Lung microvascular endothelial cell (primary cell): ENCODE results near the gene CHERP. TPM values are rescaled to one million over a fixed set of nuclear protein-coding genes. Genes with fewer than 3 reads are reported as not detected.
"Not testable (repeated sequence)": the region's sequence is repeated elsewhere in the genome, so short reads cannot be mapped to it uniquely, and the experiment has no call there.

Experiments used
- DNase-seq, 2 donors: peaks; one replicate each; pipeline versions ENCODE4 v3.0.0 to v3.0.0-alpha.2; 2010; ENCODE audit warnings: low read depth in 2 of 2
- total RNA-seq: library from RNA; depleted of rRNA; stranded (reverse); fragments of >200 nt; gene quantifications from 2 replicates; pipeline ENCODE4 v1.2.1, GENCODE V29; 2014

Gene CHERP
- total RNA-seq, 1 donor from 2014 or later = 5.6 TPM

DNA sequence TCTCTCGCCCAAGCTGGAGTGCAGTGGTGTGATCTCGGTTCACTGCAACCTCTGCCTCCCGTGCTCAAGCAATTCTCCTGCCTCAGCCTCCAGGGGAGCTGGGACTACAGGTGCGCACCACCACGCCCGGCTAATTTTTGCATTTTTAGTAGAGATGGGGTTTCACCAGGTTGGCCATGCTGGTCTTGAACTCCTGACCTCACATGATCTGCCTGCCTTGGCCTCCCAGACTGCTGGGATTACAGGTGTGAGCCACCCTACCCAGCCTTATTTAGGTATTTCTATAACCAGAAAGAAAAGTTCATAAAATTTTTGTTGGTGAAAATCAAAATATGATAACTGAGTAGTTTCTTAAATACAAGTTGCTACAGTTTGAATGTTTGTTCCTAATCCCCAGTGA, 1.5 kb upstream of the CHERP start:
- DNase-seq = not testable (repeated sequence)

DNA sequence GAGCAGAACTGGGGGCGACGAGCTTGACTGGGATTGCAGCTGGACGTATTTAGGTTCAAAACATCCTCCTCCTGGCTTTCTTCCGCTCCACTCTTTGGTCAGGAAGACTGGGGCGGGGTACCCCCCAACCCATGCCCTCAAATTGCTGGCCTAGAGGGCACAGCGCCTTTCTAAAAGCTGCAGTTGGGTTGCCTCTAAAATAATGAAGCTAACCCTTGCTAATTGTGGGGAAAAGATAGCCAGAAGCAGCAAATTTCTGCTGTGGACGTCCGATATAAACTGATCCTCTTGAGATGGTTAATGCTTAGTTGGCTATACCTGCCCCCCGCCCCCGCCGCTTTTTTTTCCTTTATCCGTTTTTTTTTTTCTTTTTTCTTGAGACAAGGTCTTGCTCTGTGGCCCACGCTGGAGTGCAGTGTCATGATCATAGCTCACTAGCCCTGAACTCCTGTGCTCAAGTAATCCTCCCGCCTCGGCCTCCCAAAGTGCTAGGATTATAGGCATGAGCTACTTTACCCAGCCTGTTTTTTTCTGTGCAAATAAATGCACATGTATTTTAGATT, 754 bp upstream of the CHERP start:
- DNase-seq = peak in 1 of 2 donors; percentile 7

DNA sequence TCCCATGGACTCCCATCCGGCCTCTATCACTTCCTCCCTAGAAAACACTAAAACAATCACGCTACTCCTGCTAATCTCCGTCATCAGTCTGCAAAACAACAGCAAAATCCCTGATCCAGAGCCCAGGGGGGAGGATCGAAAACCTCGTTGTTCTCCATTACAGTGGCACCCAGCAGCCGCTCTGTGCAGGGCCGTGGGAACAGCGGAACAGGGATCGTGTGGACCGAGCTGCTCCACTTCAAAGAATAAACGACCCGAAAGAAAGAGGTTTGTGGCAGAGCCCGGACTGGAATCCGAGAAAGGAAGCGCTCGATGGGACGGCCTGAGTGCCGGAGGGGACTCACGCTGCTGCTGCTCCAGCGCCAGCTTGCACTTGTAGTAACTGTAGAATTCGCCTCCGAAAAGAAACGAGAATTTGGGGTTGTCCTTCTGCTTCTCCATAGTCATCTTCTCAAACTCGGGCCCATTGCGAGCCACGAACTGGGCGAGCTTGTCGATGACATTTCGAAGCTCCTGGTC, 652 bp downstream of the CHERP start:
- DNase-seq = peak; percentile 64 to 69

DNA sequence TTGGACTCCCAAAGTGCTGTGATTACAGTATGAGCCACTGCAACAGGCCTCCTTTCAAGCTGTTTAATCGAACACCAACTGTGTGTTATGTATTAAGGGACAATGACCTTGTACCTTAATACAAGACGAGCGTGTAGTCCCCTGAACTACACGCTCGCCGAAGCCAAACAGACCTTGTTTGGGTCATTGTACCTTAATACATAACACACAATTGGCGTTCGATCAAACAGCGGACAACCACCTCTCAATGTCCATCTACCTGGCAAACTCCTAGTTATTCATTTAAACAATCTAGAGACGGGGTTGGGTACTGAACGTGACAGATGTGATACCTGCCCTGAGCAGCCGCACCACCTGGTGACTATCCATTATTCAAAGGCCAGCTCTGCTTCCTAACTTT, 1.3 kb downstream of the CHERP start:
- no peak for DNase-seq

DNA sequence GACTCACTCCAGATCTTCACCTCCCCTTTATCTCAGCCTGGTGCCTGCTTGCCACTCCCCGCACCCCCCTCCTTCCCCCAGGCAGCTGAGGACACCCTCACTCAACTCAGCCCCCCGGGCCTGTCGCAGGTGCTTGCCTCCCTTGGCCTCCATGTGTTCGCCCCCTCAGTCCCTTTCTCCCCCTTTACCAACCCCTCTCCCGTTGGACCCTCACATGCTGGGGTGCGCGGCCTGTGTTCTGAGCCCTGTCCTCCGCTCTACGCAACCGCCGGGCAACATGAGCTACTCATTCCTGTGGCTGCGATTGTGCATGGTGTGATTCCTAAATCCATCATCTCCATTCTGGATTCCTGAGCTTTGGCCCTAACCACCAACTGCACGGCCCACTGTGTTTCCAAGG, 5.1 kb downstream of the CHERP start:
- no peak for DNase-seq

DNA sequence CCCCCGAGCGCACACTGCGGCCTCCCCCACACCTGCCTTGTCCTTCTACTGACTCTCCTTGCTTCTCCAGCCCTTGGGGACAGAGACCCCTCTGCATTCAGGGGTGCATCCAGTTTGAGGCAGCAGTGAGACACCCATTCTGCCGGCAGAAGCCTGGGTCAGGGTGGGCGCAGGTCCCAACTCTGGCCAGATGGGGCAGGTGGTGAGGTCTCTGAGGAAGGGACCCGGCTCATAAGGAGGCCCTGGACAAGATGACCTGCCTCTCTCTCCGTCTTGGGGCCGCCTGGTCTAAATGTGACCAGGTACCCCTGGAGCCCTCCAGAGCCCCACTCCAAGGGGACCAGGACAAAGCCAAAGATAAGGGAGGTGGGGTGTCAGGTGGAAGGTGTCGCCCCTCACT, 6.1 kb downstream of the CHERP start:
- no peak for DNase-seq

DNA sequence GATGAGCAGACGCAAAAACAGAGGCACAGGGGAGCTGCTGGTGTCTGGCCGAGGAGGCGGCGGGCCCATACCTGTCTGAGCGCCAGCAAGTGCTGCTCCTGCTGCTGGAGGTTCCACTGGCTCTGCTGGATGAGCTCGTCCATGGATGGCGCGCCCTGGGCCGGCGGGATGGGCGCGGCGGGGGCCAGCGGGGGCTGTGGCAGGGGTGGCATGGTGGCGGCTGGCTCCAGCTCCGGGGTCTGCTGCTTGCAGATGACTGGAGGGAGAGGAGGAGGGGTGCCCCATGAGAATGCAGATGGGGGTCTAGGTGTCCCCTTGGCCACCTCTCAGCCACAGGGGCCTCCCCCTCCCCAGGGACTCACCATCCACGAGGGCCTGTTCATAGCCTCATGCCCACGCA, 6.9 kb downstream of the CHERP start:
- DNase-seq = no peak

DNA sequence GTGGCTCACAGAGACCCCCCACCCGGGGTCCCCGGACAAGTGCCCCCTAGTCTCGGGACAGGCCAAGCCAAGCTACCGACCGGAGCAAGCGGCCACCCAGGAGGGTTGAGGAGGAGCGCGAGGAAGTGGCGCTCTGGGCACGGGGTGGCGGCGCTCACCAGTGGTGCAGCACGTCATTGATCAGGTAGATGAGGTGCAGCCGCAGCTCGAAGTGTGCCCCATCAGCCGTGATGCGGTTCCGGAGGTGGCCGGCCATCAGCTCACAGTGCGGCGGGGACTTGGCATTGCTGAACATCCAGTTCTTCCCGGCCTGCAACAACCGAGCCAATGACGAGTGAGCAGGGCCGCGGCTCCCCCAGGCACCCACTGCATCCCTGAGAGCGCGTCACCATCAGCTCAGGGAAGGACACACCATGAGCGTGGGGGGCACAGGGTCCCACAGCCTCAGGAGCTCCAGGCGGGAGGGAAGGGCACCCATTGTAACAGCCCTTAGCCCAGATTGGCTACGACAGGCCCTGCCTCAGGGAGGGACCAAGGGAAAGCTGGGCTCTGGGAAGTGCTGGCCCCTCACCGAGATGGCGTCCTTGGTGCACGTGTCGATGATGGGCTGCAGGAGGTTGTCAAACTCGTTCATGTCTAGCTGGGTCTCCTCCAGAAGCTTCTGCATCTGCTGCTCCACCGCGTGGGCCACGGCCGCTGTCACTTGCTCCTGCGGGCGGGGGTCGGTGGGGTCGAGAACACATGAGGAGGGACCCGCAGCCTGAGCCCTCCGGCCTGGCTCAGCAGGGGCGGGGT, 9.6 kb downstream of the CHERP start:
- DNase-seq = no peak

DNA sequence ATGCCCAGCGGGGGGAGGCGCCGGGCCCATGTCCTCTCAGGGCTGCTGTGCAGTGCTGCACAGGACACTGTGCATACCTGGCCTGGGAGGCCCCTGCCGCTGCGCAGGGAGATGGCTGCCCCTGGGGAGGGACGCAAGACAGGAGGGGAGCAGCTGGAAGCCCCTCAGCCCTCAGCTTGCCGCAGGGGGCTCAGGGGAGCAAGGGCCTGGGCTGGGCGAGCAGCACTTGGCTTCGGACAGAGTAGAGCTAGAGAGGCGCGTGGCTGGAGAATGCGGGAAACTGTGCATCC, 10.9 kb downstream of the CHERP start:
- DNase-seq = no peak

DNA sequence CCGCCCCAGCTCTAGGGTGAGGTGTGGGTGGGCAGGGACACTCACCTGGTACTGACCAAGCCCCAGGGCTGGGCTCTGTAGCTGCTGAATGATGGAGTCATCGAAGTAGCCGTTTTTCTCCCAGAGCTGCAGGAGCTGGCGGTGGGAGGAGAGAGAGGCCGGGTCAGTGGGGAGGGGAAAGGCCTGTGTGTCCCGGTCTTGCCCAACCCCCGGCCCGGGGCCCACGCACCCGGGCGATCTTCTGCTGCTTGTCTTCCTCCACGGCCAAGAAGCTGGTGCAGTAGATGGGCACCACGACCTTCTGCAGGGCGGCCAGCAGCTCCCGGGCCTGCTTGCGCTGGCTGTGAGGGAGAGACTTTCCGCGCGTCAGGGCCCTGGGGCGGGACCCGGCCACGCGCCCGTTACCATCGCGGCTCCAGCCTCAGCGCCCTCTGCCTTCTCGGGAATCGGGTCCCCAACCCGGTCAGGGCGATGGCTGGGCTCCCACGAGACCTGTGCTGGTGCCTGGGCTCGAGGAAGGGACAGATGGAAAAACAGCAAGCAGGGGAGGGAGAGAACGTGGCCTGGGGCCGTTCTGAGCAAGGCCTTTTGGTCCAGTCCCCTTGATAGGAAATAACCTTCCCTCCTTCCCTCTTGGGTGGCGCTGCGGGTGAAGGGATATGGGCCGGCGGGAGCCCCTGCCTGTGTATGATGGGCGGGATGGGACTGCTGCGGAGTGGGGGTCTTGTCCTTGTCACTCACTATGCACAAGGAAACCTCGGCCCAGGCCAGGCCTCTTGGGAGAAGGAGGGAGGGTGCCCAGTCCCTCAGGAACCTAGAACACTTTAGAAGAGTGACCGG, 11.5 kb downstream of the CHERP start:
- DNase-seq = no peak

DNA sequence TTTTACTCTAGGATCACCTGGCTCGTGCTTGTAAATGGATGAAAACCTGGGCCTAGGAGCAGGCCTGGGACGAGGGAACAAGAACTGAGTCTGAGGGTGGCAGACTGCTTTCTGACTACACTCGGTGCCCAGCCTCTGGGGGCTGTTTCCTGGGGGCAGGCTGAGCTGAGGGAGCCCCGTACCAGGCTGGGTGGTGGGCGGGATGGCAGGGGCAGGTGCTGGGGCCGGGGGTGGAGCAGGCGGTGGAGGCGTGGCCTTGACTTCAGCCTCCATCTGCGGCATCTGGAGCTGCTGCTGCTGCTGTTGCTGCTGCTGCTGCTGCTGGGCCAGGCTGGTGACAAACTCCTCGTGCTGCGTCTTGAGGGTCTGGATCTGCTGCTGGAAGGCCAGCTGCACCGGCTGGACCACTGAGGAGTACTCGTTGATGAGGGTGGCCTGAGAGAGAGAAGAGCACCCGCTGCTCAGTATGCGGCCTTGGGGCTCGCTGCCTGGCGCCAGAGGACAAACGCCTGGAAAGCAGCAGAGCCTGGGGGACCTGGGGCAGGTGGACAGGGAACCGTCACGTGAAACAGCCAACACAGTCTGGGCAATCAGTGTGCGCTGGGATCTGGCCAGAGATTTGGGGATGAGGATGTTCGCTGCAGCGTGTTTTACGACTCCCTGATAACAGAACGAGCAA, 12.6 kb downstream of the CHERP start:
- no peak for DNase-seq

DNA sequence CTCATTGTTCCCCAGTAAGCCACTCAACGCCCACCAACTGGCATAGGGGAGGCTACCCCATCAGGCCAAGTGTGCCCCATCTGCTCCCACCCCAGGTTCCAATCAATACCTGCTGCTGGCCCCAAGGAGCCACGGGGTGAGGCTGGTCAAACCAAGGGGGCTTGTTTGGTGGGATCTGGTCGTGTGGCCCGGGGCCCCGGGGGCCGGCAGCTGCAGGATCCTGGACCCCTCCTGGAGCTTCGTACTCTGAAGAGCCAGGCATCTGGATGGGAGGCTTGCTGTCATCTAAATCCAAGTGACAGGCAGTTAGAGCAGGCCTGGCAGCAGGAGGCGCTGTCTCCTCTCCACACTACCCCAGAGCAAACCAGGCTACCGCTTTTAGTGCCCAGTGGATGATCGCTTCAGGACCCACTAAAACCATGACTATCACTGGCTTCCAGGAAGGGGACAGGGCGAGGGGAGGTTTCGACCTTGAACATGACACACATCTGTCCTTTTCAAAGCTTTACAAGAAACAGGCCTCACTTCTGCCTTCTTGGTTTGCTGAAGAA, 14.2 kb downstream of the CHERP start:
- peak; percentile 47 to 68 for DNase-seq

DNA sequence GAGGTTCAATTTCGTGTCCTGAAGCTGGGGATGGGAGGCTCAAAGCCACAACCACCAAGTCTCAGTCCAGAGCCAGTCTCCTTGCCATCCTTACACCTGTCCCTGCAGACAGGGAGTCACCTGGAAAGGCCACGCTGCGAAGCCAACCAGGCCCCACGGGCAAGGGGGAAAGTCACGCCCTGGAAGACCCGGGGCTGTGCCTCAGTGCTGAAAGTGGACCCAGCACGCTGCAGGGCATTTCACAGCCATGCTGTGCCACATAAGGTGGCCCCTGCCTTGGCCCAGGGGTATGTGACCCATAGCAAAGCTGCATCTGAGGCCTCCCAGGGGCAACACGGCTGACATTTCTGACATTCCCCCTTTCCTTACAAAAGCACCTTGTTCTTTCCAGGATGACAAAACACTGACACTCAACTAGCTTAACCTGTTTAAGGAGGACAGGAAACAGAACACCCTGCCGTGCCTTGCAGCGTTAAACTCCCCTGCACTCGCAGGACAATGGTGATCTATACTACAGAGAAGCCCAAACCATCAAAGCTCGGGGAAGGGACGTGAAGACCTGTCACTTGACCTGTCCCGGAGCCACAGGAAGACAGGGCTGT, 14.8 kb downstream of the CHERP start:
- DNase-seq = no peak

DNA sequence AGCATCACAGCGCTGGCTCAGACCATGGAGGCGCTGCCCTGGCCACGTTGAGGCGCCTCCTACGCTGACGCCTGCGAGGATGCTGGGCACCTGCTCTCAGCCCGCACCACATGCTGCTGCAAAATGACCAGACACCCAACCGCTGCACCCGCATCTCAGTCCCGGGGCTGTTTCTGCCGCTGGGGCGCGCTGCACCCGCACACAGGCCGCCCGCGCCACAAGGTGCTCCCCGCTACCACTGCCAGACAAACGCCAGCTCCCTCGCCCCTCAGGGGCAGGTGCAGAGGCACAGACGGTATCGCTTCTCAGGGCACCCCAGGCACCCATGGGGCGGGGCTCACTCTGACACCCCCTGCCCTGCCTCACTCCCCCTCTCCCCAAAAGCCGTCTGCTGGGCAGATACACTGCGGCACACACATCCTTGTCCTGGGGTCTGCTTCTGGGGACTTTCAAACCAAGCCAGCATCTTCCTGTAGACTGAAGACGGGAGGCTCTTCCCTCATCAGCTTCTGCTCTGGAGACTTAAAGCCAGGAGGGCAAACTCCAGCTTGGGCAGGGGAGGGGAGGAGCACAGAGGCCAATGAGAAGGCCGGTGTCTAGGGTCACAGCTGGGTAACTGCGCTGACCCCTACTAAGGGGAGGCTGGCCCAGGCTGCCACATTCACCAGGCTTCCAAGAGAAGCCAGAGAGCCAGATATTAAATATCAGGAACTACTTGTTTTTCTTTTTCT, 16.3 kb downstream of the CHERP start:
- no peak for DNase-seq

DNA sequence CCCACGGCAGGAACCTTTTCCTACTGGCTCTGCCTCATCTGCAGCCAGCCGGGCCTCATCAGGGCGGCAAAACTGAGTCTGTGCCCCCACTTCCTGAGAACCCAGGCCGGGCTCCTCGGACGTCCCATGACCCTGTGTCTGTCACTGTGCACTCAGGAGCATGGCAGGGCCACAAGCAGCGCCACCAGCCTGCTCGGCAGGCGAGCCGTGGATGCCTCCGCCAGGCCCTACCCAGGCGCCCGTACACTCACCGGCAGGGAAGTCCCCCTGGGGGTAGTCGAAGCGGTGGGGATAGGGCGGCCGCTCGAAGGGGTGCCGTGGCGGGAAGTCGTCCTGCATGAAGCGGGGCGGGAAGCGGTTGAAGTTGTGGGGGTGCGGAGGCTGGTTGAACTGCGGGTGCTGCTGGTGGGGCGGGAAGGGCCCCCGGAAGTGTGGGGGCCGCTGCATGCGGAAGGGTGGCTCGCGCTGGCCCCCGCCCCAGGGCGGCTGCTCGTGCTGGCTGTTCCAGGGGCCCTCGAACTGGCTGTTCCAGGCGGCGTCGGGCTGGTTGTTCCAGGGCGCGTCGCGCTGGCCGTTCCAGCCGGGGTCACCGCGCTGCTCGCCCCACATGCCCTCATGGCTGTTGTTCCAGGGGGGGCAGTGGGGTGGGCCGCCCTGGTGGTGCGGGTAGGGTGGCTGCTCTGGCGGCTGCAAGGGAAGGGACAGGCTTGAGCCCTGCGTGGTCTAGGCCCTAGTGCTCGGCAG, 17.1 kb downstream of the CHERP start:
- DNase-seq = no peak

DNA sequence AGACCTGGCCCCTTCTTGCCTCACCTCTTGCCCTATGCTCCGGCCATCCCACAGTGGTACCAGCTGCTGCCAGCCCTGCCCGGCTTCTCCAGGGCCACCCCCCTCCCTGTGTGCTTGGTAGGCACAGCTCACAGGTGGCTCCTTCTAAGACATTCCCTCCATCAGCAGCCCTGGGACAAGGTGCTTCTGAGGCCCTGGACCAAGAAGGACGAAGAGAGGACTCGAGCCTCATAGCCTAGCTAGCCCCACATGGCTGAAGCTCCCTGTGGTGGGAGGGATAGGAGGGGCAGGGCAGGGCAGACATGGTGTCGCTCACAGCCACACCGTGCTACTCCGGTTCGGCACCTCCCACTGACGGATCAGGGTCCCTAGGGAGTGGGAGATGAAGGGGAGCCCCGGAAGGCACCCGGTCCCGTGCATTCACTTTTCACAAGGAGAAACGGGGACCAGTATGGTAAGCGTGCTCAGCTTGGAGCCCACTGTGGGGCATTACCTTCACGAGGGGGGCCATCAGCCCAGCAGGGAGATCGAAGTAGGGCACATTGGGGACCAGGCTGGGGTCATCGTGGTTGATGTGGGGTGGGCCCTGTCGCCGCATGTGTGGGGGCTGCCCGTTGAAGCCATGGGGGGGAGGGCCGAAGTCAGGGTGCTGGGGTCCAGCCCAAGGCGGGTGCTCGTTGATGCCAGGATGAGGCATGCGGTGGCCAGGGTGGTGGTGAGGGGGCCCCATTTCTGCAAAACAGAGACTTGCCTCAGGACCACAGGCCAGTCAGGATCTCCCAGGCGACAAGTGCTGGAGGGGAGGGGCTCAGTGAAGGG, 19.5 kb downstream of the CHERP start:
- no peak for DNase-seq

DNA sequence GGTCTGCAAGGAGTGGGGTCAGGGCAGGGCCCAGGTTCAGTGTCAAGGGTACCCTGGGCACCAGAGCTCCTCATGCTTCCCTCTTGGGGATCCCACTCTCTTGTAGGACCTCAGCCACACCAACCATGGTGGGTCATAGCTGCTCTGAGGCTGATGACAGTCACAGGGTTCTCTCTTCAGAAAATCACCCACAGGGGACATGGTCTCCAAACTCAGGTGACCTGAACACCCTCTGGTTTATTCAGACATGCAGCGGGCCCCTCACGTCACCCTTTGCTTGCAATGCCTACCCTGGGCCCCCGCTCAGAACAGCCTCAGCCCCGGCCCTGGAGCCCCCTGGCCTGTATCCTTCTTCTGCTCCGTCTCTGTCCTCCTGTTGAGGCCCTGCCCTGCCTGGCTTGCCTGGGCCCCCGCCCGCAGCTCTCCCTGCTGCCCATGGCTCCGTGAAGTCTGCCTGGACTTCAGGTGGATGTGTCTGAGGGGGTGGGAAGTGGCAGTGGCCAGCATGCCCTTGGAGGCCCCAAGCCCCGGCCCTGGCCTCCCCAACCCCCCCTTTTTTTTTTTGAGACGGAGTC, 20.4 kb downstream of the CHERP start:
- no peak for DNase-seq

DNA sequence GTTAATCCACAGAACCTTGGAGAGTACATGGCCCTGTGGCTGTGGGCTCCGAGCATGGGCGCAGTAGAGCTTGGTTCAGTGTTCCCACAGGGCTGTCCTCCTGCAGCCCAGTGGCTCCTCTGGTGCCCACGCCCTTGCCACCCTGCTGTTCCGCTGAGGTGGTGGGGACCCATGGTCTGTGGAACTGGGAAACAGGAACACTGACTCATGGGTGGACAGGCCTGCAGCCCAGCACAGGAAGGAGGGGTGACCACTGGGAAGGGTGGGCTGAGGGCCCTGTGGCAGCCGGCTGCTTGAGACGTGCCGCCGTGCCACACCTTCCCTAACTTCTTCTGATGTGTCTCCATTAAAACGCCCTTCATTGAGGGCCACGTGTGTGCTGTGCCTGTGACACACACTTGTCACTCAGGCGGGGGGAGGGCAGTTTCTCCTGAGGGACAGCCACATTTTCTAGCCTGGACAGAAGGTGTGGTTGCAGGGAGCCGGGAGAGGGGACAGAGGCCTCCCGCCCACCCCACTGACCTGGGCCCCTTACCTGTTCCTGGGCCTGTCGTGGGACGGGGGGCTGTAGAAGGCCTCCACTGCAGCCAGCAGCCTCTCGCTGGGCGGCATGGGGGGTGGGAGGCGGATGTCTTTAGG, 21.1 kb downstream of the CHERP start:
- peak in 1 of 2 donors; percentile 41 for DNase-seq
